Measurements from ENCODE around the gene GNG8.

- no peak for TF ChIP-seq CTCF (IDR thresholded peaks at IDR 0.05)
- no peak for TF ChIP-seq POLR2A (IDR thresholded peaks at IDR 0.05)
Observed at GRCh38 chr19:46613525-46613924, 22.5 kb downstream of the GNG8 start.
